K562 (cell line): Measurements from ENCODE around the gene ZNF776. TPM values are rescaled to one million over a fixed set of nuclear protein-coding genes. Genes with fewer than 3 reads are reported as not detected.

Experiments
- E2F4 ChIP-seq: sonication (generic); formaldehyde crosslinking; IDR thresholded peaks from 2 replicates; pipeline ENCODE4 v1.8.0; 2022; ENCODE audit warnings: mild to moderate bottlenecking, low read depth, missing genetic modification reagents
- EP400 ChIP-seq: fragments of 450-650 bp; IDR thresholded peaks from 2 replicates; pipeline ENCODE4 v1.6.1; 2017; ENCODE audit warnings: antibody characterized with exemption, mild to moderate bottlenecking, moderate library complexity
- EWSR1 ChIP-seq: fragments of 450-650 bp; IDR thresholded peaks from 2 replicates; pipeline ENCODE4 v1.6.1; 2018; ENCODE audit warnings: borderline replicate concordance, mild to moderate bottlenecking, low read depth, moderate library complexity; ENCODE audit not compliant: partially characterized antibody
- FOXO4 ChIP-seq: fragments of 450-650 bp; formaldehyde crosslinking; IDR thresholded peaks from 2 replicates; pipeline ENCODE4 v1.4.0; 2020; ENCODE audit warnings: mild to moderate bottlenecking, moderate library complexity
- GABPA ChIP-seq: fragments of 200-800 bp; sonication (Bioruptor generic); conservative IDR thresholded peaks from 2 replicates; pipeline ENCODE4 v1.6.1; 2016; ENCODE audit warnings: low read depth, missing genetic modification characterization, missing compliant biosample characterization
- U2AF2 ChIP-seq: fragments of 200-400 bp; formaldehyde crosslinking; optimal IDR thresholded peaks from 2 replicates; pipeline ENCODE3; 2017; ENCODE audit warnings: low read depth, mild to moderate bottlenecking, low read length
- ZC3H11A ChIP-seq: IDR thresholded peaks from 2 replicates; pipeline ENCODE4 v1.6.1; 2012; ENCODE audit warnings: low read depth, low read length, improper control_type of control experiment
- ZNF318 ChIP-seq, 2 experiments: fragments of 450-650 bp; IDR thresholded peaks; 2 replicates each; pipeline ENCODE4 v1.6.1; 2016; ENCODE audit warnings: mild to moderate bottlenecking in 2 of 2, borderline replicate concordance in 1 of 2, low read depth in 1 of 2, moderate library complexity in 1 of 2
- polyA plus RNA-seq, 8 experiments: library from polyadenylated mRNA; depleted of rRNA in 4 of 8; stranded (reverse) in 5 of 8; unstranded in 3 of 8; fragments of >200 nt; fragmentation: Nextera tagmentation in 2 of 8; fragmentation: Illumina TruSeq in 1 of 8; extraction: Ambion mirVana in 2 of 8; extraction: Trizol in 1 of 8; gene quantifications; 2 replicates each; pipeline versions ENCODE4 v1.2.1 to v1.2.3, GENCODE V29; 2011 to 2014; ENCODE audit warnings: inconsistent platforms in 1 of 8, missing spikeins in 1 of 8
- total RNA-seq, 7 experiments: library from RNA; depleted of rRNA in 6 of 7; stranded (reverse); fragments of >200 nt in 6 of 7; fragmentation: Illumina TruSeq in 2 of 7; extraction: Trizol in 2 of 7; gene quantifications; 2 replicates each; pipeline versions ENCODE4 v1.2.1 to v1.2.3, GENCODE V29; 2011 to 2021; ENCODE audit warnings: low replicate concordance in 1 of 7

The ZNF776 gene
- total and polyA plus RNA-seq, 9 of the 15 experiments (the other 6 are each of a cell fraction or from before 2014, with no cell fraction given) = 2.2 to 16.9 (median 8.2) TPM

GRCh38 chr19:57773488-57773887, 26.9 kb downstream of the ZNF776 start (continued):
- TF ChIP-seq ZNF318 (IDR thresholded peaks at IDR 0.05; ENCODE audit: borderline replicate concordance in 1 of 2, low read depth in 1 of 2) = no peak
- no peak for TF ChIP-seq GABPA (tag)
- TF ChIP-seq EWSR1 = no peak
- TF ChIP-seq EP400 = no peak
- no peak for TF ChIP-seq E2F4
- no peak for TF ChIP-seq U2AF2
- TF ChIP-seq FOXO4 (CRISPR knock-in tag) = no peak
- TF ChIP-seq ZC3H11A = no peak
